Smooth muscle cell (in vitro differentiated cells): ENCODE measurements around the gene C21orf58. TPM values are rescaled to one million over a fixed set of nuclear protein-coding genes. Genes with fewer than 3 reads are reported as not detected.

Experiments used
- DNase-seq: peaks from one replicate; lab custom pipeline; 2025; ENCODE audit not compliant: unreplicated experiment; lab: John Stamatoyannopoulos, UW
- H2AFZ ChIP-seq: fragments of 200-600 bp; sonication (generic); 2 replicates; pipeline ENCODE4 v1.6.0; 2016; ENCODE audit warnings: antibody characterized with exemption, low read depth, mild to moderate bottlenecking
- H3F3A ChIP-seq: fragments of 200-600 bp; sonication (generic); 2 replicates; pipeline ENCODE4 v1.6.0; 2017; ENCODE audit warnings: antibody characterized with exemption, low read depth
- H3K27ac ChIP-seq: fragments of 200-600 bp; sonication (generic); 2 replicates; pipeline ENCODE4 v1.5.1; 2016; ENCODE audit warnings: low read depth, mild to moderate bottlenecking
- H3K27me3 ChIP-seq: fragments of 200-600 bp; sonication (generic); 2 replicates; pipeline ENCODE4 v1.6.1; 2016; ENCODE audit warnings: low read depth, mild to moderate bottlenecking
- H3K36me3 ChIP-seq: fragments of 200-600 bp; sonication (generic); 2 replicates; pipeline ENCODE4 v1.5.1; 2016; ENCODE audit warnings: low read depth
- H3K4me1 ChIP-seq: fragments of 200-600 bp; sonication (generic); 2 replicates; pipeline ENCODE4 v1.5.1; 2016; ENCODE audit warnings: low read depth
- H3K4me2 ChIP-seq: fragments of 200-600 bp; sonication (generic); 2 replicates; pipeline ENCODE4 v1.6.0; 2016; ENCODE audit warnings: mild to moderate bottlenecking
- H3K4me3 ChIP-seq: fragments of 200-600 bp; sonication (generic); 2 replicates; pipeline ENCODE4 v1.5.1; 2016; ENCODE audit warnings: mild to moderate bottlenecking
- H3K79me2 ChIP-seq: fragments of 200-600 bp; sonication (generic); 2 replicates; pipeline ENCODE4 v1.6.0; 2016; ENCODE audit warnings: low read depth, mild to moderate bottlenecking
- H3K9ac ChIP-seq: fragments of 200-600 bp; sonication (generic); 2 replicates; pipeline ENCODE4 v1.6.0; 2016; ENCODE audit warnings: low read depth
- H3K9me3 ChIP-seq: fragments of 200-600 bp; sonication (generic); replicated peaks from 2 replicates; pipeline ENCODE4 v1.5.1; 2016; ENCODE audit warnings: low read depth
- H4K20me1 ChIP-seq: fragments of 200-600 bp; sonication (generic); 2 replicates; pipeline ENCODE4 v1.6.0; 2016; ENCODE audit warnings: low read depth
- WGBS: methylation state at CpG from one replicate; pipeline ENCODE4 v1.1.7; 2016; ENCODE audit warnings: low lambda C conversion rate; 5-methylcytosine and 5-hydroxymethylcytosine counted together
- polyA plus RNA-seq: library from polyadenylated mRNA; unstranded; fragments of >200 nt; fragmentation: Nextera tagmentation; extraction: Ambion mirVana; gene quantifications from 2 replicates; pipeline ENCODE4 v1.2.1, GENCODE V29; 2016
- total RNA-seq: library from RNA; depleted of rRNA; stranded (reverse); fragments of >200 nt; gene quantifications from 2 replicates; pipeline ENCODE4 v1.2.3, GENCODE V29; 2014
- TF ChIP-seq, protein P1 (sequence below): fragments of 200-600 bp; sonication (generic); IDR thresholded peaks from 2 replicates; pipeline ENCODE4 v1.5.1; 2017; ENCODE audit warnings: borderline replicate concordance, mild to moderate bottlenecking, antibody characterized with exemption; ENCODE audit not compliant: insufficient read depth, poor library complexity, severe bottlenecking

Gene C21orf58
- total and polyA plus RNA-seq, 2 experiments from 2014 or later: 3.9 to 4.5 TPM

- H3K79me2 ChIP-seq: no peaks in the 10 kb centered on the region
- H3K27me3 ChIP-seq: no peaks in the 10 kb centered on the region
- no peaks in the 10 kb centered on the region for H3K9me3 ChIP-seq
- no peaks in the 10 kb centered on the region for H3F3A ChIP-seq
- peaks cover 6% of the 10 kb centered on the region for H3K36me3 ChIP-seq
- peaks cover 15% of the 10 kb centered on the region for H4K20me1 ChIP-seq
- H3K4me1 ChIP-seq: no peaks in the 10 kb centered on the region
- TF ChIP-seq, protein P1, sequence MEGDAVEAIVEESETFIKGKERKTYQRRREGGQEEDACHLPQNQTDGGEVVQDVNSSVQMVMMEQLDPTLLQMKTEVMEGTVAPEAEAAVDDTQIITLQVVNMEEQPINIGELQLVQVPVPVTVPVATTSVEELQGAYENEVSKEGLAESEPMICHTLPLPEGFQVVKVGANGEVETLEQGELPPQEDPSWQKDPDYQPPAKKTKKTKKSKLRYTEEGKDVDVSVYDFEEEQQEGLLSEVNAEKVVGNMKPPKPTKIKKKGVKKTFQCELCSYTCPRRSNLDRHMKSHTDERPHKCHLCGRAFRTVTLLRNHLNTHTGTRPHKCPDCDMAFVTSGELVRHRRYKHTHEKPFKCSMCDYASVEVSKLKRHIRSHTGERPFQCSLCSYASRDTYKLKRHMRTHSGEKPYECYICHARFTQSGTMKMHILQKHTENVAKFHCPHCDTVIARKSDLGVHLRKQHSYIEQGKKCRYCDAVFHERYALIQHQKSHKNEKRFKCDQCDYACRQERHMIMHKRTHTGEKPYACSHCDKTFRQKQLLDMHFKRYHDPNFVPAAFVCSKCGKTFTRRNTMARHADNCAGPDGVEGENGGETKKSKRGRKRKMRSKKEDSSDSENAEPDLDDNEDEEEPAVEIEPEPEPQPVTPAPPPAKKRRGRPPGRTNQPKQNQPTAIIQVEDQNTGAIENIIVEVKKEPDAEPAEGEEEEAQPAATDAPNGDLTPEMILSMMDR: no peak
- H2AFZ ChIP-seq: no peak overlapping the region
- no peak overlapping the region for H3K27ac ChIP-seq
- no peak for DNase-seq
- 89% methylated on average over 17 of the region's 20 CpGs for WGBS
- H3K9ac ChIP-seq: no peak overlapping the region
- no peak overlapping the region for H3K4me2 ChIP-seq
- no peak overlapping the region for H3K4me3 ChIP-seq
Observed at GRCh38 chr21:46369520-46370235, 46.0 kb upstream of the C21orf58 start.

- Histone ChIP-seq H3K4me1 (no peaks in the 10 kb centered on the region), H3K4me3 (no peak overlapping the region), H3F3A (no peaks in the 10 kb centered on the region), H2AFZ (no peak overlapping the region), H3K36me3 (peaks cover 6% of the 10 kb centered on the region), H3K27me3 (no peaks in the 10 kb centered on the region), H3K4me2 (no peak overlapping the region), H3K79me2 (no peaks in the 10 kb centered on the region), H4K20me1 (peaks cover 15% of the 10 kb centered on the region), H3K9me3 (no peaks in the 10 kb centered on the region), H3K9ac (no peak overlapping the region), H3K27ac (no peak overlapping the region)
- DNase-seq: no peak
- WGBS: 93% methylated on average over 11 of the region's 11 CpGs
- TF ChIP-seq, protein P1: no peak
Observed at GRCh38 chr21:46368533-46369285, 45.0 kb upstream of the C21orf58 start.

GRCh38 chr21:46366966-46367365 lies 43.3 kb upstream of the C21orf58 start:
- no peak for DNase-seq
- Histone ChIP-seq H3F3A (no peaks in the 10 kb centered on the region), H3K4me2 (no peak overlapping the region), H3K36me3 (peaks cover 6% of the 10 kb centered on the region), H3K27me3 (no peaks in the 10 kb centered on the region), H3K9me3 (no peaks in the 10 kb centered on the region), H2AFZ (no peak overlapping the region), H4K20me1 (peaks cover 15% of the 10 kb centered on the region), H3K27ac (no peak overlapping the region), H3K4me3 (no peak overlapping the region), H3K79me2 (no peaks in the 10 kb centered on the region), H3K4me1 (no peaks in the 10 kb centered on the region), H3K9ac (no peak overlapping the region)
- TF ChIP-seq, protein P1: no peak
- 97% methylated on average over 20 of the region's 20 CpGs for WGBS

DNA sequence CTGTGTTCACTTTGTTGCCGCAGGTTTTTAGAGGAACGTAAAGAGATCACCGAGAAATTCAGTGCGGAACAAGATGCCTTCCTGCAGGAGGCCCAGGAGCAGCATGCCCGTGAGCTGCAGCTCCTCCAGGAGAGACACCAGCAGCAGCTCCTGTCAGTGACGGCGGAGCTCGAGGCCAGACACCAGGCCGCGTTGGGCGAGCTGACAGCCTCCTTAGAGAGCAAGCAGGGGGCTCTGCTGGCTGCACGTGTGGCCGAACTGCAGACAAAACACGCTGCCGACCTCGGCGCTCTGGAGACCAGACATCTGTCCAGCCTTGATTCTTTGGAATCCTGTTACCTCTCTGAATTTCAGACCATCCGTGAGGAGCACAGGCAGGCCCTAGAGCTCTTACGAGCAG lies 42.9 kb upstream of the C21orf58 start:
- no peaks in the 10 kb centered on the region for H3K27me3 ChIP-seq
- peaks cover 6% of the 10 kb centered on the region for H3K36me3 ChIP-seq
- peaks cover 18% of the 10 kb centered on the region for H4K20me1 ChIP-seq
- no peaks in the 10 kb centered on the region for H3K9me3 ChIP-seq
- no peak overlapping the region for H3K4me3 ChIP-seq
- no peak for DNase-seq
- no peak overlapping the region for H3K27ac ChIP-seq
- no peak overlapping the region for H3K4me2 ChIP-seq
- H3K4me1 ChIP-seq: no peaks in the 10 kb centered on the region
- H3K79me2 ChIP-seq: no peaks in the 10 kb centered on the region
- WGBS: 91% methylated on average over 19 of the region's 19 CpGs
- TF ChIP-seq, protein P1: no peak
- H2AFZ ChIP-seq: no peak overlapping the region
- H3K9ac ChIP-seq: no peak overlapping the region
- no peaks in the 10 kb centered on the region for H3F3A ChIP-seq
